GM12801 (cell line): Measurements from ENCODE around the gene PRODH2.

Experiments used
- TF ChIP-seq, protein P1 (sequence below): IDR thresholded peaks from one replicate; pipeline ENCODE4 v1.5.1; 2011; ENCODE audit warnings: control low read depth; ENCODE audit not compliant: insufficient read length; ENCODE audit errors: extremely low read depth

Gene PRODH2

GRCh38 chr19:35779033-35779432, 33.6 kb downstream of the PRODH2 start:
- TF ChIP-seq, protein P1, sequence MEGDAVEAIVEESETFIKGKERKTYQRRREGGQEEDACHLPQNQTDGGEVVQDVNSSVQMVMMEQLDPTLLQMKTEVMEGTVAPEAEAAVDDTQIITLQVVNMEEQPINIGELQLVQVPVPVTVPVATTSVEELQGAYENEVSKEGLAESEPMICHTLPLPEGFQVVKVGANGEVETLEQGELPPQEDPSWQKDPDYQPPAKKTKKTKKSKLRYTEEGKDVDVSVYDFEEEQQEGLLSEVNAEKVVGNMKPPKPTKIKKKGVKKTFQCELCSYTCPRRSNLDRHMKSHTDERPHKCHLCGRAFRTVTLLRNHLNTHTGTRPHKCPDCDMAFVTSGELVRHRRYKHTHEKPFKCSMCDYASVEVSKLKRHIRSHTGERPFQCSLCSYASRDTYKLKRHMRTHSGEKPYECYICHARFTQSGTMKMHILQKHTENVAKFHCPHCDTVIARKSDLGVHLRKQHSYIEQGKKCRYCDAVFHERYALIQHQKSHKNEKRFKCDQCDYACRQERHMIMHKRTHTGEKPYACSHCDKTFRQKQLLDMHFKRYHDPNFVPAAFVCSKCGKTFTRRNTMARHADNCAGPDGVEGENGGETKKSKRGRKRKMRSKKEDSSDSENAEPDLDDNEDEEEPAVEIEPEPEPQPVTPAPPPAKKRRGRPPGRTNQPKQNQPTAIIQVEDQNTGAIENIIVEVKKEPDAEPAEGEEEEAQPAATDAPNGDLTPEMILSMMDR: no peak

GRCh38 chr19:35777961-35778360, 34.7 kb downstream of the PRODH2 start:
- TF ChIP-seq, protein P1: no peak

- TF ChIP-seq, protein P1: no peak
These were observed 35.4 kb downstream of the PRODH2 start for GRCh38 chr19:35777086-35777841.

DNA sequence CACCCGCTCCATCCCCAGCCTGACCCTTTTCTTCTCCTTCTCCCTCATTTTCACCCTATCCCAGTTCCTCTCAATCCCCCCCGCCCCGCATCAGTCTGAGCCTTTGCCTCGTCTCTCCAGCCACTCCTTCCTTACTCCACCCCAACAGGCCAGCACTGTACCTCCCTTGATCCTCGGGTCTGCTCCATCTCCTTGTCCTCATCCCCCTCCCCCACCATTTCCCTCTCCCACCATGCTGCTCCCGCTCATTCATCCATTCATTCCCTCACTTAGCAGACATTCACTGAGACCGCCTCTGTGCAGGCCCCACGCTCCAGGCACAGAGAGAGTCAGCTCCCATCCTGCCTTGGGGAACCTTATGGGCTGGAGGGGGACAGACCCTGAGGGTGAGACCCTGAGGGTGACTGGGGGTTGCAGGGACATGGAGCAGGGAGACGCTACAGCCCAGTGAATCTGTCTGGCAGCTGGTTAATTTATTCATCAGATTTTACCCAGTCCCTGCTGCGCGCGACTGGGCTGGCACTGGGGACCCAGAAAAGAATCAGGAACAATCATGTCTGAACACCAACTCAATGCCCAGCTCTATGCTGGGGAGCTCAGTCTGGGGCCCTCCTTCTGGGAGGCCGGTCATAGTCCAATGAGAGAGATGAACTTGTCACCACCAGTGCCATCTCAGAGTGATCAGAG, 36.4 kb downstream of the PRODH2 start:
- TF ChIP-seq, protein P1: no peak

DNA sequence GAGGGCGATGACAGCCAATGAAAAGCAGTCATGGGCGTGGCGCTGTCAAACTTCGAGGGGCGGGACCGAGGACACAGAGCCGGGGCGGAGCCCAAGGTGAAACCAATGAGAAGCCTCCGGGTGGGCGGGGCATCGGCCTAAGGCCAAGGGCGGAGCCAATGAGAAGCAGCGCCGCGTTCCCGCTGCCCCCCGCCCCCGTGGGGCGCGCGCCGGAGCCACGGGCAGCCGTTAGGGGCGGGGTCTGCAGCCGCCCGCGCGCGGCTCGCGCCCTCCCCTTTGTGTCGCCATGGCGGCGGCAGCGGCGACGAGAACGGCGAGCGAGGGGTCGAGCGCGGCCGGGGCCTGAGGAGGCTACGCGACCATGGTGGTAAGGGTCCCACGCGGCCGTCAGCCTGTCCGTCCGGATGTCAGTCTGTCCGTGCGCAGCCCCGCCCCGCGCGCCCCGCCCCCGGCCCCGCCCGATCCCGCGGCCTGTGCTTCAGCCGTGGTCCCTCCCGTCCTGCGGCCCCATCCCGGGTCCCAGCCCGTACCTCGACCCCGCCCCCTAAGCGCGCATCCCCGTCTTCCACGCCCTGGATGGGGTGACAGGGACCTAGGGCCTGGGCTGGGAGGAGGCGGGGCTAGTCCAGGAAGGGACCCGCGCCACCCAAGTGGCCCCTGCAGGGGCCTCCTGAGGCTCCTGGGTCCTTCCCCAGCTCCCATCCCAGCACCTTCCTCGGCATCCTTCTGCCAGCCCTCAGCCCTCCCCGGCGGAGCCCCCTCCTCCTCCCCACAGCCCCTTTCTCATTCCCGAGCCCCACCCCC, 37.1 kb downstream of the PRODH2 start, which contains the start of gene ARHGAP33:
Gene ARHGAP33 (plus strand): TSS at position 267 of the 804 bp plus-strand sequence. CDS start 95 bp downstream, at position 362.
- TF ChIP-seq, protein P1: no peak

GRCh38 chr19:35775046-35775297, 37.7 kb downstream of the PRODH2 start:
- TF ChIP-seq, protein P1: no peak
